NCI-H345 treated with DMSO at 0.1 percent for 48 hours (cell line): ENCODE measurements around the gene MRPL39.
"Not testable (repeated sequence)": the region's sequence is repeated elsewhere in the genome, so short reads cannot be mapped to it uniquely, and the experiment has no call there.

ENCODE experiments used
- DNase-seq: peaks from one replicate; lab custom pipeline; 2025; ENCODE audit not compliant: unreplicated experiment; lab: John Stamatoyannopoulos, UW

Gene MRPL39

GRCh38 chr21:25607151-25608043 lies at the start of gene MRPL39:
MRPL39 (minus strand) TSS chr21:25607481; CDS start chr21:25607475, 6 bp downstream.
- peak; percentile 77 for DNase-seq

- no peak for DNase-seq
These were observed 49.1 kb upstream of the MRPL39 start for GRCh38 chr21:25656412-25656811.

DNA sequence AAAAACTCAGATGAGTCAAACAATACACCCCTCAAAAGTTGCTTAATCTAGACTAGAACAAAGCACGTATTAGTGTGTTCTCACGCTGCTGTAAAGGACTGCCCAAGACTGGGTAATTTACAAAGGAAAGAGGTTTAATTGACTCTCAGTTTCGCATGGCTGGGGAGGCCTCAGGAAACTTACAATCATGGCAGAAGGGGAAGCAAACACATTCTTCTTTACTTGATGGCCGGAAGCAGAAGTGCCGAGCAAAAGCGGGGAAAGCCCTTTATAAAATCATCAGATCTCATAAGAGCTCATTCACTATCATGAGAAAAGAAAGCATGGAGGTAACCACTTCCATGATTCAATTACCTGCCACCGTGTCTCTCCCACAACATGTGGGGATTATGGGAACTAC lies 41.9 kb upstream of the MRPL39 start:
- no peak for DNase-seq

- DNase-seq = no peak
These were observed 40.4 kb upstream of the MRPL39 start for GRCh38 chr21:25647647-25648046.

DNA sequence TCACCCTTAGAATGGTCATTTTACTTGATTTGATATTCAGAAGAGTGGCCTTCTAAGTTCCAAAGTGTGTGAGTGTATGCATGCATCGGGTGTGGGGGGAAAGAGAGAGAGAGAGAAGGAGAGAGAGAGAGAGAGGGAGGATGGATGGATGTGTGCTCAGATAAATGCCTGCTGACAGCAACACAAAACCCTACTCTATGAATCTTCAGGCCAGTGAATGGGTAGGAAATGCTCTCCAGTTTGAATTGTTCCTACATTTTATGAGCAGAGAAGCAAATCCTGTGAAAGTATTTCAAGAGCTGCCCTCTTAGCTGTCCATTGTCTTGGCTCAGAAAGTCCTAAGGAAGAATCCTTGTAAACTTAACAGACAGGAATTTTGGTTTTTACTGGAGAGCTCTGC lies 39.2 kb upstream of the MRPL39 start:
- DNase-seq = no peak

DNA sequence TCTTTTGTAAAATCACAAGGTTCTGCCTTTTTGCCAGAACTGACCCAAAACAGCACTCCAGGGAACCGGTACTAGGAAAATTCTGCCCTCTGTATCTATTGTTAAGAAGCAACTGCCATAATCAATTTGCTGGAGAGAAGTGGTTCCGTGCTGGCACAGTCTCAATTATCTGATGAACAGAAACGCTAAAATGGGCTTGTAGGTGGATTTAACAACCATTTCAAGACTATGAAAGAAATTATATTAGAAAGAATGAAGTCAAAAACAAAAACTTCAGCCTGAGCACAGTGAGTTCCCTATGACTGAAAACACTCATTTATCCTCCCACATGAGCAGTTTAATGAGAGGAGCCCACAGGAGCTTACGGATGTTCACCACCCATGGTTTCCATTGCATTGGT lies 36.2 kb upstream of the MRPL39 start:
- DNase-seq = no peak

DNA sequence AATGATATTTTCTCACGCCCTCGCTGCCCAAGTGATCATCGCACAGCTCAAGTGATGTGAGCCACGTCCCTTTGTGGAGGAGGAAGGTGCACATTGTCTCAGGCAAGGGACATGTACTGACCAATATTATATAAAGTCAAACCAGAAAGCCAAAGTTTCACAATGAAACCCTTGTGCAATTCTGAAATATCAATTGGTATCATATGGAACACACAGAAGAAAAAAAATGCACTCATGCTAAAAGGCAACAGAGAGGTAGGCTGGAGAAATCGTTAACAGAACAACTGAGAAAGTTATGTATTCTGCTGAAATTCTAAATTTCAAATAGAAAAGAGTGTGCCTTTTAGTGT lies 33.6 kb upstream of the MRPL39 start:
- no peak for DNase-seq

DNA sequence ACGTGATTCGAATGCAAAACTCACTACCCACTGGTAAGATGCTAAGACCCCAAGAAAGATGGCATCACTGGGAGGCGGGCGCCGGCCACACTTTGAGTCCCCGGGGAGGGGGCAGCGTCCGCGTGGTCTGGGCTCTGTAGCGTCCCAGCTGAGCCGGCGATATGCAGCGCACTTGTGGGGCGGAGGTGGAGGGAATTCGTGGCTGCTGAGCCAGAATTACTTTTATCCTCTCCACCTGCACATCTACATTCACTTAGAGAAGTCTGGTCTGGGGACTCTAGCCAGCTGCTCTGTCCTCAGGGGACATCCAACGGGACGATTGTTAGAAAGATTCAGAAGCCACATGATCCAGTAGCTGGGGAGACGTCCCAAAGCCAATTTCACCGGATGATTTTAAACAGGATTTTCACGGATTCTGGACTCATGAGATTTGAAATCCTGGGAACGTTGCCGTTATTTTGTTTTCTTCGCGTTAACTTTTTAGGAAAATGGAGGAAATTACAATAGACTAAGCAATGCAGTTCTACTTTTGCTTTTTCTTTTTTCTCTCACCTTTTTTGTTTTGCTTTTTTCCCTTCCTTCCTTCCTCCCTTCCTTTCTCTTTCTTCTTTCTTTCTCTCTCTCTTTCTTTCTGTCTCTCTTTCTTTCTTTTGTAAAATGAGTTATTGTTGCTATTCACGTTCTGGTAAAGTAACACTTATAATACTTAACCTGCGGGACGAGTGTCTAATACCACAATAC lies 33.1 kb upstream of the MRPL39 start:
- DNase-seq = no peak

GRCh38 chr21:25639551-25640201 lies 32.4 kb upstream of the MRPL39 start:
- peak; percentile 22 for DNase-seq

DNA sequence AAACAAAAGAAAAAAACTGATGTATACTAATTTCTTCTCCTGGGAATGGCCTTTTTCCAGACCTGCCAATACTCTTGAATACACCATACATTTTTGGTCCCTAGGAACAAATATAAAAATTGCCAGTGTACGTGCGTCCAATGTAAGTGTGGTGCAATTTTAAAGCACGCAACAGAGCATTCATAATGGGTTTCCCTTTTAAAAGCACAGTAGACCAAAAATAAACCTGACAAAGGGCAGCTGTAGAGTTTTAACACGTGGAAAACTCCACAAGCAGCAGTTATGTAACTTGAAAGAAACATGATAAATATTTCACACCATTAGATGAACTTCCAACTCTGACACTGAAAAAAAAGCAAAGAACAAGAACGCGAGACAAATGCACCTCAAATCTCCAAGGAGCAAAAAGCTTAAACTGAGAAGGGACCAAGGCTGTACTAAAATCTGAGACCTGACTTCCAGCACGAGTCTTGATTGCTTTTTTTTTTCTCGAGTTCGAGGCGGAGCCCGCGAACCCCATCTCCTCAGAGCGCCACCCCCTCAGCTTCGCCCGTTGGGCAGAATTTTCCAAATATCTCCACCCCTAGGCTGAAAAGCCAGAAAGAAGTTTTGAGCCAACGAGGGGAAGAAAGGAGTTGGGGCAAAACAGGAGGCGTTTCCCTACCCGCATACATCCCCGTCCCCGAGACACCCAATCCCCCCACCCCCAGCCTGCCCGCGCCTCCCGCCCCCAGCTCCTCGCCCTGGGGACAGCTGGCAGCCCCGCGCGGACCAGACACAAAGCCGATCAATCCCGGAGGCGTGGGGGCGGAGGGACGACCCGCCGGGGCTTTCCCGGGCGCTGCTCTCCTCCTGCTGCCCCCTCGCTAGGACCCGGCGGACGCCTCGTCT lies 31.6 kb upstream of the MRPL39 start, which contains the start of gene JAM2:
Gene JAM2, plus strand, starts transcription at position 599 of the 891 bp plus-strand sequence. CDS start 564 bp downstream, outside the sequence.
- DNase-seq = peak; percentile 21

- no peak for DNase-seq
These were observed 30.8 kb upstream of the MRPL39 start for GRCh38 chr21:25637851-25638659.

DNA sequence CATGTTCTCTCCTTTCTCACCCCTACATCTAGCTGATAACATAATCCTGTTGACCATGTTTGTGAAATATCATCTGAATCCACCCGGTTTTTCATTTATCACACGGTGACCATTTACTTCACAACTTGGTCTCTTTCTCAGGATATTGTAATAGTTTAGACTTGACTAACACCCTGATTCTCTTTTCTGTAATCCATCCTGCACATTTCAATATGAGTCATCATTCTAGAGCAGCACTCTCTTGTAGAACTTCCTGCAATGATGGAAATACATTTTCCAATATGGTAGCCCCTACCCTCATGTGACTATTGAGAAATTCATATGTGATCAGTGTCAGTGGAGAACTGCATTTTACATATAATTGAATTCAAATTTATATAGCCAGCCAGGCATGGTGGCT lies 29.4 kb upstream of the MRPL39 start:
- DNase-seq = no peak

DNA sequence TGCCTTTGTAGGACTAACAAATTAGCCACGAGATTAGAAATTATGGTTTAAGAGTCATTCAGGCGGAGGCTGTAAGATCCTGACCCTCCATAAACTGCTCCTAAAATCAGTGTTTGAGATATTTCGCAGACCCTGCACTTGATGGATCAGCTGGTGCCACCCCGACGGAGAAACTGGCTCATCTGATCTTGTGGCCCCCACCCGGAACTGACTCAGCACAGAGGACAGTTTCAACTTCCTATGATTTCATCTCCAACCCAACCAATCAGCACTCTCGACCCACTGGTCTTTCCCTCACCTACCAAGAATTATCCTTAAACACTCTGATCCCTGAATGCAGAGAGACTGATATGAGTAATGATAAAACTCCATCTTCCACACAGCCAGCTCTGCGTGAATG lies 28.0 kb upstream of the MRPL39 start:
- DNase-seq = no peak

DNA sequence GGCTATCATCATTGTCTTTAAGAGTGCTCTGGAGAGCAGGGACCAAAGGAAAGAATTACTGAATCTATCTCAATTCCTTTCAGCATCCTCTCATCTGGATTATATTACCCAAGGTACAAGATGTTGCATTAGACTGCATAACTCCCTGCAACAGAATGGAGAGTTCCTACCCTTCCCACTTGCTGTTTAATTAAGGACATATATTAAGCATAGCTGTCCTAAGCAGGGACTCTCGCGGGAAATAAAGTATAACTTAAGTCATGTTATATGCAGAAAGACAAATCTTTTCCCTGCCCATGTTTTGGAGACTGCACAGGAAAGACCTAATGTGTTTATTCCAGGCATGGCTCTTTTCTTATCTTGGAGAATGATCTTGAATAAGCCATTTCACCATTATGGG lies 25.0 kb upstream of the MRPL39 start:
- DNase-seq = no peak

GRCh38 chr21:25626757-25627156 lies 19.5 kb upstream of the MRPL39 start:
- DNase-seq = no peak

GRCh38 chr21:25625776-25626555 lies 18.7 kb upstream of the MRPL39 start:
- not testable (repeated sequence) for DNase-seq

- DNase-seq = no peak
These were observed 17.8 kb upstream of the MRPL39 start for GRCh38 chr21:25625036-25625435.

GRCh38 chr21:25624511-25624910 lies 17.2 kb upstream of the MRPL39 start:
- no peak for DNase-seq

GRCh38 chr21:25619198-25619597 lies 11.9 kb upstream of the MRPL39 start:
- DNase-seq = no peak
